Activated CD4-positive, CD25-positive, alpha-beta regulatory T cell treated with anti-CD3 and anti-CD28 coated beads, Interleukin-2, amount 50 U/mL, for 16 hours (primary cell): ENCODE measurements around the gene ACAD8.
"Not testable (repeated sequence)": the region's sequence is repeated elsewhere in the genome, so short reads cannot be mapped to it uniquely, and the experiment has no call there.

Source experiments
- DNase-seq: peaks from one replicate; pipeline ENCODE4 v3.0.0-alpha.2; 2020; ENCODE audit warnings: low read depth, low spot score

ACAD8 gene

DNA sequence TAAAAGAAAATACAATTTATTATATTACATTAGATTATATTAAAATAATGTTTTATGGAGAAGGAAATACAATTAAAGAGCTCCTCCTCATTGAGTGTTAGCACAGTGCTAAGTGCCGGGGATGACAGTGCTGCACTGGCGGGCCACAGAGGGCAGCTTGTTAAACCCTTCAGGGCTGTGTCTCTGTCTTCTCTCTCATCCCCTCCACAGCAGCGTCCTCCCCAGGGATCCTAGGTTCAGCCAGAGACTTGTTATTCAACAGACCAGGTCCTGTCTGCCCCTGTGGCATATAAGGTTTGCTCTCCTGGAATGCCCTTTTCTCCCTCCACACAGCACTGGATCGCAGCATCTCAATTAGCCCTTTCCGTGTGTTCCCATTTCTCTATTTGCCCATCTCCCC is 14.4 kb upstream of the ACAD8 start:
- no peak for DNase-seq

- no peak for DNase-seq
Measured at GRCh38 chr11:134240592-134240991, 12.8 kb upstream of the ACAD8 start.

DNA sequence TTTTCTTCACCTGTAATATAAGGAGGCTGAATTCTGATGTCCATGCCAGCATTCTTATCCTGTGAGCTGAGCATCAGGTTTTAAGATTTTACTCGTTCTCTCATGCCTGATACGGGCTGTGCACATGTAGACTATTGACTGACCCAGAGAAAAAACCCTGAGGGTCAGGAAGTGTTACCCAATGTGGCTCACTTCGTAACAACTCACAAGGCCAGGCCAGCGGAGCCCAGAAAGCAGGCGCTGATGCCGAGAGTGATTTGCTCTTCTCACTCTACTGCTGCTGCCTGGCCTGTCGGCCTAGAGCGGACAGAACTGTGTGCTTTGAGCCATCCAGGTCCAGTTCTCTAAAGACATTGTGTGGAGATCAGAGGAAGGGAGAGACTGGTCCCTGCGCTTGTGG is 11.0 kb upstream of the ACAD8 start:
- DNase-seq, result no peak

DNA sequence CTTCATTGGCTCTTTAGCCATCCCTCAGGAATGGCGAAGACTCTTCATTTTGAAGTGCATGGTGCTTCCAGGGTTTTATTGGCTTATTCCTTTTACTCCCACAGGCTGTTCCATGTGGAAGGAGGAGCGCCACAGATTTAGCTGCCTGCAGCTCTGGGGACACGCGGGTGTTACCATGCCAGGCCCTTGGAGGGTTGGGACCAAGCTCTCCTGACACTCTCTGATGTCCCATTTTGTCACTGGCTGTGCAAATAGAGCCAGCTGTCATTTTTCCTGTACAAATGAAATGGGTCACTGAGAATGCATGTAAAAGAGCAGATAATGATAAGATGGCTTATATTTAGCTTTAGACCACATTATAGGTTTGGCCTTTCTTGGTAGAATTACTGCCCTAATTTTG is 9.5 kb upstream of the ACAD8 start:
- DNase-seq, result no peak

DNA sequence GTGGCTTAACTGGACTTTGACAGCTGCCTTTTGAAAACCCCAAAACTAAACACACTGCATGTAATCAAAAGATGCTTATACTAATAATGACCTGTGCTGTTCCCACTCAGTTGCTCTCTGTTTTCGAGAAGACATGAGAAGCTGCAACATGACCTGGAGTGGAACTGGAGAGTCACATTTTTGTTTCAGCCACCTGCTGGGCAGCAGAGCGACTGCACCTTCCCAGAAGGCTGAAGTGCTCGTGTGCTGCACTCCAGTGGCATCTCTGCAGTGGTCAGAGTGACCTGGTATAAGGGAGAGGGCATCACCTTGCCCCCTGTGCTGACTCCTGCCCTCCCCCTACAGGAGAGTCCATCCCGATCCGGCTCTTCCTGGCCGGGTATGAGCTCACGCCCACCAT is 8.8 kb upstream of the ACAD8 start:
- no peak for DNase-seq

DNA sequence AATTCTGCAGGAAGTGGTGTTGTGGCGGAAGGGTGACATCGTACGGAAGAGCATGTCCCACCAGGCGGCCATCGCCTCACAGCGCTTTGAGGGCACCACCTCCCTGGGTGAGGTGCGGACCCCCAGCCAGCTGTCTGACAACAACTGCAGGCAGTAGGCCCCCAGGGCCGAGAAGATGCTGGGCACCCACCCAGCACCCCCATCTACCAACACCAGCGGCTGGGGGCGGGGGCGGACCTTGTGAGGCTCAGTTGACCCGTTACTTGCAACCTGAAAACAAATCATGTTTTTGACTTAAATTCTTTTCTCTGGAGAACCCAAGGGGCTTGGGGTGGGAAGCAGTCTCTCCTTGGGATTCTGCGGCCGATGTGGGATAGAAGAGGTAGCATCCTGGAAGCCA is 7.9 kb upstream of the ACAD8 start:
- no peak for DNase-seq

DNA sequence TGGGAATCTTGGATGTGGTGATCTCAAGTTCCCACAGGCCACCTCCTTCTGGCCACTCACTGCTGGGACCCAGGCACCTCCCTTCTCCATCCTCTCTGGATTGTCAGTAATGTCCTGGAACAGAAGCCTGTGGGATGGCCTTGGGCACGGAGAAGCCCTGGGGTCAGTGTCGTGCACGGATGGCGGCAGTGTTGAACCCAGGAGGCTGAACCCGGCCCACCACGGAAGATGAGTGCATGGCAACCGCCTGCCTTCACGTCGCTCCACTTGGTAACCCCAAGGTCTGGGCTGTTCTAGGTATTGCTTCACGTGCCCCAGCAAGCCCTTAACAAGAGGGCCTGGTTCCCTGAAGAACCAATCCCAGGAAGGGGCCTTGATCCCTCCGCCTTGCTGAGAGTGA is 7.3 kb upstream of the ACAD8 start:
- no peak for DNase-seq

GRCh38 chr11:134246678-134247077 is 6.7 kb upstream of the ACAD8 start:
- DNase-seq, result no peak

DNA sequence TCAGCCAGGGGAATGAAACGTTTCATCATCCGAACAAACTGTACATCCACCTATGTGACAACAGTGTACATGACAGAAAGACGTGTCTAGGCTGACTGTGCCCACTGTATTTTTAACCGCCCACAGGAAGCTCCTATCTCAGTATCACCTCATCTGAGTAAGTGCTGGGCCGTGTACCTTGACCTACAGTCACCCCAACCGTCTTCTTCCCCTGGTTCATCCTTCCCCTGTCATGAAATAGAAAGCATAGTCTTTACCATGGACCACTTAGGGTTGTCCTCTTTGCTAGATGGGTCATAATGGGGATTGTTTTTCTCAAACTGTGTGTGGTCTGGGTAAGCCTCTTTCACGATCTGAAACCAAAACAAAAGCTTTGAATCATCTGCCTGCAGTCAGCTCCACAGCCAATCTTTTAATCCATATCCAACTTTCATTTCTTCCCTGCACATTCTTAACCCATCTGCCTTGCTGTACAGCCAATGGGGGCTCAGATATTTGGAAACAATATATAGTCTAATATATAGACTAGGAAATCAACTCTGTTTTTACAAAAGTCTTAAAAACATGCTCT is 4.4 kb upstream of the ACAD8 start:
- no peak for DNase-seq

GRCh38 chr11:134250246-134250645 is 3.1 kb upstream of the ACAD8 start:
- DNase-seq, result no peak

DNA sequence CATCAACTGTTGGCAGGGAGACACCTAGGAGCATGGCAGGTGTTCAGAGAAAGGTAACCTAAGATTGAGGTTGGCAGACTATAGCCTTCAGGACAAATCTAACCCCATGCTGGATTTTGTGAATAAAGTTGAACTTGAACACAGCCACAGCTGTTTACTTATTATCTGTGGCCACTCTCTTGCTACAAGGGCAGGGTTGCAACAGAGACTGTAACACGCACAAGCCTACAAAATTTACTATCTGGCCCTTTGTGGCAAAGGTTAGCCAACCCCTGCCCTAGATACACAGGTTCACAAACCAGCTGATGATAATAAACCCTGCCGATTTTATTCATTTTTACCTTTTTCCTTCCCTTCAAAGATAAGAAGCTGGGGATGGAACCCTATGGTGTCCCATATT is 2.7 kb upstream of the ACAD8 start:
- DNase-seq, result no peak

DNA sequence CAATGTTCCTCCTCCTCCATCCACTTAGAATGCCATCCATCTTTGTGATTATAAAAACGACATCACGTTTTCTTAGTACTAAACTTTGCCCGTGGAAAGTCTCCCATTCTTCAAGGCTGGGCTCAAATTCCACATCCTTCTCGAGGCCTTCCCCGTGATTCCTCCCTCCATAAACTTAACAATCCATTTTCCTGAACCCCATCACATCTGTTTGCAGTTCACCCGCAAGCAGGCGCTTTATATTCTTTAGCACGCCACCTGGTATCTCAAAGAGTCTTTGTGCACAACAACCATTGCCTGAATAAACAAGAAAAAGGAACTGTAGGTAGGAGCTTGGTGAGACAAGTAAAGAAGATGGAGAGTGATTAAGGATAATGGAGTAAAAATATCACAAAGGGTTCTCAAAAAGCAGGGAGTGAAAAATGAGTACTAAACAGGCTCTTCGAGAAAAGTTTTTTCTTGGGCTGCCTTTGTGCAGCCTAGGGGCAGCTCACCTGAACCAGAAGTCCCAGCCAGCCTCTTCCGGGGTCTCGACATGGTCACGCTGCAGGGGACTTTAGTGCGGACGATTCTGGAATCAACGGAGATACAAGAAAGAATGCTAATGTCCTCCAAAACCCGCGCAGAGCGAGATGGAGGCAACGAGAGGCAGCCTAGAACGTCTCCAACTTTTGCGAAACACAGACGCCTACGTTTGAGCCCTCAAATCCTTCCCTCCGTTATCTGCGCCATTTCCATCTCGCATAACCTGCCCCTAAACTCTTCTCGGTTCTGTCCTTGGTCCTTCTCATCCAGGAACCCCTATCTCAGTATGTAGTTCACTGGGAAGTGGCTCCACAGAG is 801 bp upstream of the ACAD8 start:
- DNase-seq, result no peak

GRCh38 chr11:134254433-134255183 is 1.2 kb downstream of the ACAD8 start:
- DNase-seq, result no peak

DNA sequence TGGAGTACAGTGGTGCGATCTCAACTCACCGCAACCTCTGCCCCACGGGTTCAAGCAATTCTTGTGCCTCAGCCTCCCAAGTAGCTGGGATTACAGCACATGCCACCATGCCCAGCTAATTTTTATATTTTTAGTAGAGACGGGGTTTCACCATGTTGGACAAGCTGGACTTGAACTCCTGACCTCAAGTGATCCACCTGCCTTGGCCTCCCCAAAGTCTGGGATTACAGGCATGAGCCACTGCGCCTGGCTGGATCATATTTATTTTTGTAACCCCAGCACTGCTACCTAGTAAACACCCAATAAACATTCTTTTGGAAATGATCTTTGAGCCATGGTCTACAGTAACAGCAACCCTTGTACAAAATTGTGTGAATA is 1.8 kb downstream of the ACAD8 start:
- not testable (repeated sequence) for DNase-seq

- no peak for DNase-seq
Measured at GRCh38 chr11:134257101-134257500, 3.7 kb downstream of the ACAD8 start.

GRCh38 chr11:134258577-134258976 is 5.2 kb downstream of the ACAD8 start:
- no peak for DNase-seq

DNA sequence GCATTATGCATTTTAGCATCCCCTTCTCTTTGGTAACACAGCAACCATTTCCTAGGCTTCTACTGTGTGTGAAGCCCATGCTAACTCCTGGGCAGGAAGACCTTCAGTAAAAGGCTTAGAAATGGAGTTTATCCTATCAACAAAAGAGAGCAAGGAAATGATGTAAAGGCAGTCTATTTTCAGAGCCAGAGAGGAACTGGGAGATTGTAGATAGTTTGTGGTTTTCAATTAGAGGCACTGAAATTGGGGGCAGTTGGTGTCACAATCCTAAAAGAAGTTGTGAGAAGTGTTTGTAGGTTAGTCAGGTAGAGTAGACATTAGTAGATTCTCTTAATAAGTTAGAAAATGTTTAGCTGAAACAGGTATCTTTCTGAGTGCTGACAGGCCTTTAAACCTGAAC is 7.1 kb downstream of the ACAD8 start:
- no peak for DNase-seq

DNA sequence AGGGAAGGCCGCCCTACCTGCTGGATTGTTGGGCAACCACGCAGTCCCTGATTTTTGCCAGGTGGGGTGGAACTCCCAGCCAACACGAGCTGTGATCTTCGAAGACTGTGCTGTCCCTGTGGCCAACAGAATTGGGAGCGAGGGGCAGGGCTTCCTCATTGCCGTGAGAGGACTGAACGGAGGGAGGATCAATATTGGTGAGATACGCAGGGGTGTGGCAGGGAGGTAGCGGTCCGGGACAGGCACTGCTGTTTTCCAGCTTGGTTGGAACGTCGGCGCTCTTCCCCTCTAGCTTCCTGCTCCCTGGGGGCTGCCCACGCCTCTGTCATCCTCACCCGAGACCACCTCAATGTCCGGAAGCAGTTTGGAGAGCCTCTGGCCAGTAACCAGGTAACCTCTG is 7.6 kb downstream of the ACAD8 start:
- DNase-seq, result no peak

- DNase-seq, result no peak
Measured at GRCh38 chr11:134261626-134262488, 8.5 kb downstream of the ACAD8 start.

- DNase-seq, result no peak
Measured at GRCh38 chr11:134264966-134265764, 11.8 kb downstream of the ACAD8 start.

- DNase-seq, result no peak
Measured at GRCh38 chr11:134266440-134266839, 13.1 kb downstream of the ACAD8 start.
